GM12872 (cell line): ENCODE measurements around the gene KMT5C.

Source experiments
- CTCF ChIP-seq: IDR thresholded peaks from 3 replicates; pipeline ENCODE4 v1.5.1; 2011; ENCODE audit warnings: low read depth, mild to moderate bottlenecking, low read length, moderate library complexity; ENCODE audit not compliant: insufficient read depth

KMT5C gene

DNA sequence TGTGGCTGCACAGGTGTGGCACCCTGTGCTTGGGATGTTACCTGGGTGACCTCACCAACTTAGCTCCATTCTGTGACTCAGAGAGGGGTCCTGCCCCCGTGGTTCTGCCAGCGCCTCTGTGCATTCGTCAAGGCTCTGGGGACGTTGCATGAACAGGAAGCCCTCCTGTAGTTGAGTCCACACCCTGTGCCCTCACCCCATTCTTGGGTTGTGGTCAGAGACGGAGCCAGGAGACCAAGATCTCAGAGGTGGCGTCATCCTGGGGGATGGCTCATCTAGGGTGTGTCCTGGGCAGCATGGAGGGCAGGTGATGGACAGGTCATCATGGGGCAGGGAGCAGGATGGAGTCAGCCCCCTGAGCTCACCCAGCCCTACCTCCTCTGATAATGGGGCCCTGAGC, 12.4 kb downstream of the KMT5C start:
- TF ChIP-seq CTCF: no peak

DNA sequence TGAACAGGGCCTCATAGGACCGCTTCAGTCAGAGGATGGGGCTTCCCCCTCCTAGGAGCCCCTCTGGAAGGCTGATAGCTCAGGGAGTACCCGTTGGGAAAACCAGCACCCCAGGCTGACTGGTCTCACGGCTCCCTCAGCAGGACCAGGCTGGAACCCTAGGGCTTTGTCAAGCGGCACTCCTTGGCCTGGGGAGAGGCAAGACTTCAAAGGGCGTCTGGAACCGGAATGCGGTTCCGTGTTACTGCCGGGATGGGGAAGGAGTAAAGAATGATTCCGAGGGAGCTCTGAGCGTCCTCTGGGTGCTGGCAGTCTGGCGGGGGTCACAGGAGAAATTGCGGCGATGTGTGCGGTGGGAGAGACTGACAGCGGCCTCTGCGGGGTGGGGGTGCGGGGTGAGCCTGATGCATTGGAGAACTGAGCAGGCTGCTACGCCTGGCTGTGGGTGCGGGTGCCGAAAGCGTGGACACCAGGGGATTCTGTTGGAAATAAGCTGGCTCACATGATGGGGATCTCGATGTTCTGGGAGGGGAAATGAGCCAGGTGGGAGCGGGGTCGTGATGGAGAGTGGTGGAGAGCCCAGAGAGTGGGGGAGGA, 13.0 kb downstream of the KMT5C start:
- TF ChIP-seq CTCF: no peak

- TF ChIP-seq CTCF: no peak
Measured at GRCh38 chr19:55353356-55353802, 13.7 kb downstream of the KMT5C start.

GRCh38 chr19:55353803-55354697, 14.4 kb downstream of the KMT5C start:
- no peak for TF ChIP-seq CTCF

DNA sequence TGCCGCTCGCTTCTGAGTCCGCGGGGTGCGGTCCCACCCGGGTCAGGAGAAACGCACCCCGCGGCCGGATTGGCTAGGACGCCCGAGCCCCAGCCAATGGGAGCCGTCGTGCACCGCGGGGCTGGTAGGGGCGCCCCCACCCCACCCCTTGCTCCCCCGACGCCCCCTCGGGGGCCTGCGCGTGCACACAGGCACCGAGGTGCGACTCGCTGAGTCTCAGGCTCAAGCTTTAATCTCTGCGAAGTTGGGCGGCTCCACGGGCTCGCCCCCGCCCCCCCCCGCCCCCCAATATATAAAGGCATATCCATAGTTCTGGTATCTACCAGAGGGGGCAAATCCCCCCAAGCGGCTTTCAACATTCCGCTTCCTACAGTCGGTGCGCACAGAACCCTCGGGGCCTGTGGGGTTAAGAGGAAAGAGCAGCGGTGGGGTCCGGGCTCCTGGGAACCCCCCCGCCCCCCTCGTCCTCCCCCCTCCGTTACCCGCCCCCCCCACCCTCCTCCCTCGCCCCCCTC, 15.1 kb downstream of the KMT5C start, which contains the start of gene COX6B2:
TSS of gene COX6B2 (minus strand) at position 22 of the 515 bp plus-strand sequence. CDS start 198 bp downstream, outside the sequence.
- TF ChIP-seq CTCF: no peak

- no peak for TF ChIP-seq CTCF
Measured at GRCh38 chr19:55355213-55355821, 15.6 kb downstream of the KMT5C start.

GRCh38 chr19:55358493-55358892, 18.8 kb downstream of the KMT5C start:
- TF ChIP-seq CTCF: no peak
